Upper lobe of left lung (tissue), 4 donors: ENCODE measurements around the gene USP32.

ENCODE experiments used
- CTCF ChIP-seq, 6 experiments: fragments of 450-650 bp in 4 of 6; fragments of 200-600 bp in 2 of 6; sonication (generic) in 2 of 6; IDR thresholded peaks; one replicate each; pipeline ENCODE4 v1.5.1; 2016 to 2019; ENCODE audit warnings: antibody characterized with exemption in 6 of 6
- EP300 ChIP-seq, 4 donors: sonication (generic); formaldehyde crosslinking; IDR thresholded peaks; one replicate each; pipeline ENCODE4 v1.5.1; 2017; ENCODE audit warnings: antibody characterized with exemption in 4 of 4, control low read depth in 2 of 4
- POLR2A ChIP-seq, 4 donors: fragments of 450-650 bp; IDR thresholded peaks; one replicate each; pipeline ENCODE4 v1.5.1; 2016 to 2017; ENCODE audit warnings: antibody characterized with exemption in 4 of 4, mild to moderate bottlenecking in 2 of 4
- POLR2AphosphoS5 ChIP-seq, 2 donors: sonication (generic); formaldehyde crosslinking; IDR thresholded peaks; one replicate each; pipeline ENCODE4 v1.5.1; 2017; ENCODE audit warnings: antibody characterized with exemption in 2 of 2

GRCh38 chr17:60277258-60277657 lies 114.7 kb downstream of the USP32 start:
- no peak for TF ChIP-seq CTCF (IDR thresholded peaks at IDR 0.05)
- TF ChIP-seq POLR2A (IDR thresholded peaks at IDR 0.05) = no peak
- no peak for TF ChIP-seq POLR2AphosphoS5 (IDR thresholded peaks at IDR 0.05)
- TF ChIP-seq EP300 (IDR thresholded peaks at IDR 0.05) = no peak
